22Rv1 (cell line): ENCODE measurements around the gene PRND.

Experiments used
- ZFX ChIP-seq: fragments of 450-650 bp; IDR thresholded peaks from 2 replicates; pipeline ENCODE4 v1.6.1; 2017; ENCODE audit warnings: antibody characterized with exemption, borderline replicate concordance
- TF ChIP-seq, protein P1 (sequence below): fragments of 450-650 bp; IDR thresholded peaks from 2 replicates; pipeline ENCODE4 v1.5.1; 2017; ENCODE audit warnings: mild to moderate bottlenecking

DNA sequence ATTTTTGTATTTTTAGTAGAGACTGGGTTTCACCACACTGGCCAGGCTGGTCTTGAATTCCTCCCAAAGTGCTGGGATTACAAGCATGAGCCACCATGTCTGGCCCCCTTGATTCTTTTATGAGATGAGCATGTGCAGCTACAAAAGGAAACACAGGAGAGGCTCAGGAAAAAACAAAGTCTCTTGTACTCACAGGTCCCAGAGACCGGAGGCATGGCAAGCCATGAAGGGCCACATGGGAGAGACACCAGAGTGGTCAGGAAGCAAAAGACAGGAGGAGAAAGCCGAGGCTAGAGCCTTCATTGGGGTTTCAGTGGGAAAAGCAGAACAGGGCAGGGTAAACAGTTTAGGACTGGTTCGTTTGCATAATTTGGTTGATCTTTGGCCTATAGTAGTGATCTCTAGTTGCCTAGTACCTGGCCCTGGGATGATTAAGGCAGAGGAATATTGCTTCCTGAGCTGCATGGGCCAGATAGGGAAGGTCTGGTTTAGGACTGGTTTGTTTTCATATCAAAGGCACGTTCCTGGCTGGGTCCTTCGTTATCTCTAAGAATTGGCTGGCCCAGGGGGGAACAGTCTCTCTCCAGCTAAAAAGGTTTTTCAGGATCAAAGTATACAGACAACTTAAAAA, 48.2 kb upstream of the PRND start:
- TF ChIP-seq, protein P1, sequence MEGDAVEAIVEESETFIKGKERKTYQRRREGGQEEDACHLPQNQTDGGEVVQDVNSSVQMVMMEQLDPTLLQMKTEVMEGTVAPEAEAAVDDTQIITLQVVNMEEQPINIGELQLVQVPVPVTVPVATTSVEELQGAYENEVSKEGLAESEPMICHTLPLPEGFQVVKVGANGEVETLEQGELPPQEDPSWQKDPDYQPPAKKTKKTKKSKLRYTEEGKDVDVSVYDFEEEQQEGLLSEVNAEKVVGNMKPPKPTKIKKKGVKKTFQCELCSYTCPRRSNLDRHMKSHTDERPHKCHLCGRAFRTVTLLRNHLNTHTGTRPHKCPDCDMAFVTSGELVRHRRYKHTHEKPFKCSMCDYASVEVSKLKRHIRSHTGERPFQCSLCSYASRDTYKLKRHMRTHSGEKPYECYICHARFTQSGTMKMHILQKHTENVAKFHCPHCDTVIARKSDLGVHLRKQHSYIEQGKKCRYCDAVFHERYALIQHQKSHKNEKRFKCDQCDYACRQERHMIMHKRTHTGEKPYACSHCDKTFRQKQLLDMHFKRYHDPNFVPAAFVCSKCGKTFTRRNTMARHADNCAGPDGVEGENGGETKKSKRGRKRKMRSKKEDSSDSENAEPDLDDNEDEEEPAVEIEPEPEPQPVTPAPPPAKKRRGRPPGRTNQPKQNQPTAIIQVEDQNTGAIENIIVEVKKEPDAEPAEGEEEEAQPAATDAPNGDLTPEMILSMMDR: no peak
- no peak for TF ChIP-seq ZFX
